ENCODE results near the gene COL18A1.

- TF ChIP-seq EP300 (IDR thresholded peaks at IDR 0.05) (no peak), POLR2A (IDR thresholded peaks at IDR 0.05) (no peak), CTCF (IDR thresholded peaks at IDR 0.05) (no peak), POLR2AphosphoS5 (IDR thresholded peaks at IDR 0.05) (no peak)
These were observed 8.4 kb upstream of the COL18A1 start for GRCh38 chr21:45396620-45396995.

Measured in sigmoid colon (tissue), 4 donors.